Keratinocyte (primary cell): Measurements from ENCODE around the gene SKAP1. TPM values are rescaled to one million over a fixed set of nuclear protein-coding genes. Genes with fewer than 3 reads are reported as not detected.

Experiments used
- DNase-seq: peaks from one replicate; pipeline ENCODE4 v3.0.0-alpha.2; 2011; ENCODE audit warnings: low read depth, missing footprints, low spot score
- FAIRE-seq: peaks from 2 replicates; lab custom pipeline; 2011; peaks lifted over from hg19 to GRCh38; lab: Jason Lieb, UNC
- H2AFZ ChIP-seq: 2 replicates; pipeline ENCODE4 v1.6.0; 2012; ENCODE audit warnings: low read length, control low read depth, inconsistent platforms; ENCODE audit not compliant: control insufficient read depth
- H3K27ac ChIP-seq: 2 replicates; pipeline ENCODE4 v1.5.1; 2011; ENCODE audit warnings: low read length; ENCODE audit not compliant: control insufficient read depth, insufficient read depth
- H3K27me3 ChIP-seq: 3 replicates; pipeline ENCODE4 v1.6.0; 2011; ENCODE audit warnings: low read length; ENCODE audit not compliant: control insufficient read depth, insufficient read depth; ENCODE audit errors: extremely low read depth
- H3K36me3 ChIP-seq, 2 experiments: 2 replicates in 1 of 2; 3 replicates in 1 of 2; pipeline ENCODE4 v1.5.1; 2011; ENCODE audit warnings: low read length in 2 of 2, mild to moderate bottlenecking in 1 of 2; ENCODE audit not compliant: control insufficient read depth in 2 of 2, insufficient read depth in 2 of 2; ENCODE audit errors: extremely low read depth in 1 of 2
- H3K4me1 ChIP-seq: 3 replicates; pipeline ENCODE4 v1.5.1; 2011; ENCODE audit warnings: low read length; ENCODE audit not compliant: control insufficient read depth, insufficient read depth; ENCODE audit errors: extremely low read depth
- H3K4me2 ChIP-seq: 3 replicates; pipeline ENCODE4 v1.6.0; 2011; ENCODE audit warnings: low read depth, low read length; ENCODE audit not compliant: control insufficient read depth, insufficient read depth; ENCODE audit errors: extremely low read depth
- H3K4me3 ChIP-seq, 3 experiments: fragments of 200-600 bp in 1 of 3; sonication (generic) in 1 of 3; 2 replicates in 2 of 3; 3 replicates in 1 of 3; pipeline ENCODE4 v1.5.1; 2011 to 2016; ENCODE audit warnings: low read length in 3 of 3, mild to moderate bottlenecking in 3 of 3, control low read depth in 2 of 3, inconsistent platforms in 1 of 3, low read depth in 1 of 3, mixed read lengths in 1 of 3, mixed run types in 1 of 3, moderate library complexity in 1 of 3; ENCODE audit not compliant: control insufficient read depth in 2 of 3, insufficient read depth in 2 of 3; ENCODE audit errors: extremely low read depth in 1 of 3
- H3K79me2 ChIP-seq: 2 replicates; pipeline ENCODE4 v1.6.0; 2012; ENCODE audit warnings: low read length; ENCODE audit not compliant: control insufficient read depth, insufficient read depth
- H3K9ac ChIP-seq: 3 replicates; pipeline ENCODE4 v1.6.0; 2011; ENCODE audit warnings: low read length; ENCODE audit not compliant: control insufficient read depth, insufficient read depth; ENCODE audit errors: extremely low read depth
- H3K9me1 ChIP-seq: 3 replicates; pipeline ENCODE4 v1.6.0; 2011; ENCODE audit warnings: low read length; ENCODE audit not compliant: control insufficient read depth, insufficient read depth; ENCODE audit errors: extremely low read depth
- H3K9me3 ChIP-seq: 2 replicates; pipeline ENCODE4 v1.5.1; 2012; ENCODE audit warnings: low read depth, low read length; ENCODE audit not compliant: control insufficient read depth
- H4K20me1 ChIP-seq: 3 replicates; pipeline ENCODE4 v1.6.0; 2011; ENCODE audit warnings: low read length; ENCODE audit not compliant: control insufficient read depth, insufficient read depth; ENCODE audit errors: extremely low read depth
- EZH2 ChIP-seq: IDR thresholded peaks from one replicate; pipeline ENCODE4 v1.6.1; 2012; ENCODE audit warnings: inconsistent platforms, mild to moderate bottlenecking, low read length, moderate library complexity
- dilution Hi-C: fragments of 300-500 bp; cut with MboI; formaldehyde crosslinking; loops from one replicate; pipeline ENCODE4 v1.7.0; 2020; ENCODE audit warnings: low sequenced_read_pairs; ENCODE audit not compliant: extremely low pct_ligation_motif_present
- polyA plus RNA-seq, 5 experiments: library from polyadenylated mRNA; depleted of rRNA in 3 of 5; stranded (reverse) in 3 of 5; stranded (forward) in 1 of 5; unstranded in 1 of 5; fragments of >200 nt; gene quantifications; 1 replicate in 1 of 5; 2 replicates in 3 of 5; 3 replicates in 1 of 5; pipeline versions ENCODE4 v1.2.1 to v1.2.3, GENCODE V29; 2011 to 2012; ENCODE audit warnings: missing spikeins in 2 of 5, low read depth in 1 of 5, low replicate concordance in 1 of 5
- TF ChIP-seq, protein P1 (sequence below), 3 experiments: IDR thresholded peaks in 1 of 3; conservative IDR thresholded peaks in 1 of 3; optimal IDR thresholded peaks in 1 of 3; 2 replicates in 2 of 3; 3 replicates in 1 of 3; pipeline versions ENCODE3 to v1.5.1; 2011; ENCODE audit warnings: low read length in 3 of 3, mild to moderate bottlenecking in 3 of 3, moderate library complexity in 2 of 3, control low read depth in 1 of 3, inconsistent platforms in 1 of 3; ENCODE audit not compliant: insufficient read depth in 2 of 3; ENCODE audit errors: extremely low read depth in 1 of 3

SKAP1 gene
- polyA plus RNA-seq, 1 donor (not counting 4 experiments of a cell fraction or from before 2014, with no cell fraction given), result not detected

DNA sequence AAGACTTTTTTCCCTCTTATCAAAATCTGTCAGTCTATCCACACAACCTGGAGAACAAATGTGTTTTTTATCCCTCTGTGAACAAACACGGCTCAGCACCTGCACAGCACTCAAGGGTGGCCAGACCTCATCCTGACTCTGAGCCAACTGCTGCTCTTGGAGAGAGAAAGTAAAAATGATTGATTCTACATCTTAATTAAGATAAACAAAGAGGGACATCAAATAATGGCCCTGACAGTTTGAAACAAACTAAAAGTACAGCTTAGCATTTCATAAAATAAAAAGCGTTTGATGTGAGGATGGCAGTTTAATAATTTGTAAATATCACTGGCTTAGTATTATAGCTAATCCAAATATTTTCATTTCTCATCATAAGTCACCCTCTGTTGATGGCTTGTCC, 216.2 kb downstream of the SKAP1 start:
- Histone ChIP-seq H3K9me3 (no peaks in the 10 kb centered on the region), H4K20me1 (no peaks in the 10 kb centered on the region), H3K4me3 (no peak overlapping the region), H3K27ac (no peak overlapping the region), H3K4me1 (no peaks in the 10 kb centered on the region), H2AFZ (no peak overlapping the region), H3K4me2 (no peak overlapping the region), H3K36me3 (no peaks in the 10 kb centered on the region), H3K9ac (no peak overlapping the region), H3K79me2 (no peaks in the 10 kb centered on the region), H3K9me1 (no peaks in the 10 kb centered on the region), H3K27me3 (peaks cover 16% of the 10 kb centered on the region)
- dilution Hi-C loops, result no loop called here
- TF ChIP-seq, protein P1, sequence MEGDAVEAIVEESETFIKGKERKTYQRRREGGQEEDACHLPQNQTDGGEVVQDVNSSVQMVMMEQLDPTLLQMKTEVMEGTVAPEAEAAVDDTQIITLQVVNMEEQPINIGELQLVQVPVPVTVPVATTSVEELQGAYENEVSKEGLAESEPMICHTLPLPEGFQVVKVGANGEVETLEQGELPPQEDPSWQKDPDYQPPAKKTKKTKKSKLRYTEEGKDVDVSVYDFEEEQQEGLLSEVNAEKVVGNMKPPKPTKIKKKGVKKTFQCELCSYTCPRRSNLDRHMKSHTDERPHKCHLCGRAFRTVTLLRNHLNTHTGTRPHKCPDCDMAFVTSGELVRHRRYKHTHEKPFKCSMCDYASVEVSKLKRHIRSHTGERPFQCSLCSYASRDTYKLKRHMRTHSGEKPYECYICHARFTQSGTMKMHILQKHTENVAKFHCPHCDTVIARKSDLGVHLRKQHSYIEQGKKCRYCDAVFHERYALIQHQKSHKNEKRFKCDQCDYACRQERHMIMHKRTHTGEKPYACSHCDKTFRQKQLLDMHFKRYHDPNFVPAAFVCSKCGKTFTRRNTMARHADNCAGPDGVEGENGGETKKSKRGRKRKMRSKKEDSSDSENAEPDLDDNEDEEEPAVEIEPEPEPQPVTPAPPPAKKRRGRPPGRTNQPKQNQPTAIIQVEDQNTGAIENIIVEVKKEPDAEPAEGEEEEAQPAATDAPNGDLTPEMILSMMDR (optimal IDR thresholded peaks at IDR 0.05 in 1 of 3, IDR thresholded peaks at IDR 0.05 in 1 of 3, conservative IDR thresholded peaks at IDR 0.05 in 1 of 3; ENCODE audit: extremely low read depth in 1 of 3, insufficient read depth in 2 of 3, low read length in 3 of 3), result no peak
- FAIRE-seq (no peak), DNase-seq (no peak)

DNA sequence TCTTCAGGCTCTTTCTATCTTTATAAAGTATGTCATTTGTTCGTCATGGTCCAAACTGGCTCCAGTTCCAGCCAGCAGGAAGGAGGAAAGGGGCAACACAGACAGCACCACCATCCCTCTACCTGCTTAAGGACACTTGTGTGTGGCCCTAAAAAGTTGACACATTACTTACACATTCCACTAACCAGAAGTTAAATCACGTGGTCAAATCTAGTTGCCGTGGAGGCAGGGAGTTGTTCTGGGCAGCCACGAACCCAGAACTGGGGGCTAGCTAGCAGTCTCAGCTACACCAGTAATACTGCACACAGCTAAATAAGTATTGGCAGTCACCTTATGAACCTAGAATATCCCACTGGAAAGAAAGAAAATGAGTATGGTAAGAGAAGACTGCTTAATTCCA, 218.2 kb downstream of the SKAP1 start:
- no peaks in the 10 kb centered on the region for H3K9me1 ChIP-seq
- no peaks in the 10 kb centered on the region for H3K36me3 ChIP-seq
- H3K4me3 ChIP-seq, result no peak overlapping the region
- H3K4me1 ChIP-seq, result no peaks in the 10 kb centered on the region
- TF ChIP-seq, protein P1 (optimal IDR thresholded peaks at IDR 0.05 in 1 of 3, IDR thresholded peaks at IDR 0.05 in 1 of 3, conservative IDR thresholded peaks at IDR 0.05 in 1 of 3; ENCODE audit: extremely low read depth in 1 of 3, insufficient read depth in 2 of 3, low read length in 3 of 3), result no peak
- TF ChIP-seq EZH2, result no peak
- no peak overlapping the region for H3K4me2 ChIP-seq
- H3K9me3 ChIP-seq, result no peaks in the 10 kb centered on the region
- H3K27ac ChIP-seq, result no peak overlapping the region
- no peaks in the 10 kb centered on the region for H3K79me2 ChIP-seq
- H3K27me3 ChIP-seq, result peaks cover 16% of the 10 kb centered on the region
- DNase-seq (no peak), FAIRE-seq (no peak)
- no peak overlapping the region for H2AFZ ChIP-seq
- no peak overlapping the region for H3K9ac ChIP-seq
- H4K20me1 ChIP-seq, result no peaks in the 10 kb centered on the region
- dilution Hi-C loops, result no loop called here
